ENCODE data around the gene TRIM24.

The TRIM24 gene

DNA sequence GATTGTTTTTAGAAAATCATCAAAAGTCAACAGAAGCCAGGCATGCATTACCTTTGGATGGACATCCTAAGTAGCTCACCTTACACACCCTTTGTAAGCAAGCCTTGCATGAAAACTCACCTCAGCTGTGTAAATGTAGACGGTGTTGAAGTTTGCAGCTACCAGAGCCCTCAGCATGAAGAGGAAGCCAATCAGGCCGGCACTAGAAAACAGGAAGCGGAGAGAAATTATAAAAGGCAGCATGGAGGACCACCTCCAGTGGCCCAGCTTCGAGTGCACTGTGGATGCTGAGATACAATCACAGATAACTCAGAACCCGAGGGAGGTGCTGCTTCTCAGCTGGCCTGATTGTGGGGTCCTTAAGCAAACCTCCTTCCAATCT is 165.8 kb downstream of the TRIM24 start:
- Mint-ChIP-seq H3K4me3 (peak overlapping the region; percentile 55), H3K27me3 (no peaks in the 10 kb centered on the region), H3K27ac (peak overlapping the region; percentile 65), H3K4me1 (peaks cover 44% of the 10 kb centered on the region), H3K36me3 (no peaks in the 10 kb centered on the region), H3K9me3 (no peaks in the 10 kb centered on the region)

DNA sequence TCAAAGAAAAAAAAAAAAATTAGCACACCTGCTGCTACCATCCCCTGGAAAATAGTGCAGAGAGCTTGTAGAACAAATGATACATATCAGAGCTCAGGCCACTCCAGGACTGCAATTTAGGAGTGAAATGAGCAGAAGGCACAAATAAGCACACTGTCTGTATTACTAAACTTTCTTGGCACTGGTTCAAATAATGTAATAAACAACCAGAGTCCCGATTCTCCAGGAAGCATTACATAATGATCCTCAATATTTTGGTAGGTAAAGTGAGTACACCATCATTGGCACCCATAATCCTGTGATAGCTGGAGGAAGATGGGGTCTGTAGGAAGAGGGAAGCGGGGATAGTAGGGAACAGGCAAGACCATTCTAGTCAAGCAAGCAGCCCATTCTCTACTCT is 166.8 kb downstream of the TRIM24 start:
- H3K9me3 Mint-ChIP-seq, result no peaks in the 10 kb centered on the region
- peaks cover 44% of the 10 kb centered on the region for H3K4me1 Mint-ChIP-seq
- no peaks in the 10 kb centered on the region for H3K27me3 Mint-ChIP-seq
- no peak overlapping the region for H3K4me3 Mint-ChIP-seq
- H3K27ac Mint-ChIP-seq, result peak overlapping the region; percentile 8
- H3K36me3 Mint-ChIP-seq, result no peaks in the 10 kb centered on the region

DNA sequence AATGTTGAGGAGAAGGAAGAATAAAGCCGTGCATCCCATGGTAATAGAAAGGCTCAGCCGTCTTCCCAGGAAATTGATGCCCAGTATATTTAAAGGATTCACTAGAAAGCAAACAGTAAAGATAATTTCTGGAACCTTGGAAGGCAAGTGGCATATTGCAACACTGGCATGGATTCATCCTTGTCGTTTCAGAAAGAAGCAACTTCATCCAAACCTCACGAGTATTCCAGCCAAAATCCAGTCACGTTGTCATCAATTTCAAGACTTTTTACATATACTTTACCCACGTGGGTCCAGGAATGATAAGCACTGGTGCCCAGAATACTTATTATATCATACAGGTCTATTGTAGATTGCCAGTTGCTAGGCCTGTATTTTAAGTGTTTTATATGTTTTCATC is 167.3 kb downstream of the TRIM24 start:
- Mint-ChIP-seq H3K27ac (no peak overlapping the region), H3K4me3 (no peak overlapping the region), H3K9me3 (no peaks in the 10 kb centered on the region), H3K36me3 (no peaks in the 10 kb centered on the region), H3K27me3 (no peaks in the 10 kb centered on the region), H3K4me1 (peaks cover 44% of the 10 kb centered on the region)

DNA sequence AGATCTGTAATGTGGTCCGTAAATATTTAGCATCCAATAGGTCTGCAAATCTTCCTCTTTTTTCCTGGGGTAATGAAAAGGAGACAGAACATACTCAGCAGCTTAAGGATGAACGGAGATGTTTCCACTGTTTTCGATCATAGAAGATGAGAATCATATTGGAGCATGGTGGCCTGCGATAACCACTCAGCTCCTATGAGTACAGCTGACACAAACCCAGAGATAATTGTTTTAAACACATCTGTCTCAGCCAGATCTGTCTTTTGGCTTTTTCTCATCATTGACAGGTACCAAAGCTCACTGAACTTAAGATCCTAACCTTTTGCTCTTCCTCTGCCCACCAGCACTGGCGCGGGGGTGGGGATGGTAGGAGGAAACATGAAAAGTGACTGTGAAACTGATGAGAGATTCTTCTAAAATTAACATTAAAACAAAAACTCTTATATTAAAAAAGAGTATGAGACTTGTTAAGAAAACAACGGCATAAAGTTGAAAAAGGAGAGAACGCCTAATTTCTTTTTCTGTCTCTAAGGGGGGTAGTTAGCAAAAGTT is 170.1 kb downstream of the TRIM24 start:
- Mint-ChIP-seq H3K27me3 (no peaks in the 10 kb centered on the region), H3K36me3 (no peaks in the 10 kb centered on the region), H3K4me3 (no peak overlapping the region), H3K9me3 (no peaks in the 10 kb centered on the region), H3K27ac (no peak overlapping the region), H3K4me1 (peaks cover 35% of the 10 kb centered on the region)

DNA sequence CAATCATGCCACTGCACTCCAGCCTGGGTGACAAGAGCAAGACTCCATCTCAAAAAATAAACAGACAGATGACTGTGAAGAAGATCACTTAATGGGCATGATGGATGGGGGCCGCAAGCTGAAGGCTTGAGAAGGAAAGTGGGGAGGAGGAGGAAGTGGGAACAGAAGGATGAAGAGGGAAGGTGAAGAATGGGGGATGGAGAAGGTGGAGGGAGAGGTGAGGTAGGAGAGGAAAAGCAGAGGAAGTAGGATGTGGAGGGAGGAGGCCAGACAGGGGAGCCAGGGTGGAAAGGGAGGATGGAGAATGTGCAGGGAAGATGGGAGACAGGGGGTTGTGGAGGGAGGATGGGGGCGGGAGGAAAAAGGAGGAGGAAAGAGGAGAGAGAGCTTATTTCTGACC is 172.3 kb downstream of the TRIM24 start:
- Mint-ChIP-seq H3K27me3 (no peaks in the 10 kb centered on the region), H3K4me3 (no peak overlapping the region), H3K27ac (no peak overlapping the region), H3K9me3 (no peaks in the 10 kb centered on the region), H3K36me3 (no peaks in the 10 kb centered on the region), H3K4me1 (peaks cover 15% of the 10 kb centered on the region)

DNA sequence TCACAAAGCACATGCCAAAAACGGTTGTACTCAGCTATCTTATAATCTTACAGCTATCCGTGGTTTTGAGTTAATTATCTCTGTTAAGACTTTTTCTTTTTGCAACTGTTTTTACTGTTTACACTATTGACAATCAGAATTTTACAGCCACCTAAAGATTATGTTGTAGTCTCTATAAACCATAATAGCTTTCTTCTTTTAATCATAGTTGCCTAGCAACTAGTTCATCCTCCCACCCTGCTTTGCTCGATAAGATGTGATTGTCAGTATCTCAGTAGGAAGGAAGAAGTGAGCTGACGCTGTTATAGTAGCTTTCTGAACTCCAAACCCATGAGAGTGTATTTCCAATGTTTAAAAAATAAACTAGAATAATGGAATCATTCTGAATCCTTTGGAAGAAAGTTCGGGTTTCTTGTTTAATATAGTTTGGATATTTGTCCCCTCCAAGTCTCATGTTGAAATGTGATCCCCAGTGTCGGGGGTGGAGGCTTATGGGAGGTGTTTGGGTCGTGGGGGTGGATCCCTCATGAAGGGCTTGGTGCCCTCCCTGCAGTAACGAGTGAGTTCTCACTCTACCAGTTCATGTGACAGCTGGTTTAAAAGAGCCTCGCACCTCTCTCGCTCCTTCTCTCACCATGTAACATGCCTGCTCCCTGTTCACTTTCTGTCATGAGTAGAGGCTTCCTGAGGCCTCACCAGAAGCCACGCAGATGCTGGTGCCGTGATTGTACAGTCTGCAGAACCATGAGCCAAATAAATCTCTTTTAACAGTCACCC is 173.0 kb downstream of the TRIM24 start:
- Mint-ChIP-seq H3K36me3 (no peaks in the 10 kb centered on the region), H3K9me3 (no peaks in the 10 kb centered on the region), H3K4me1 (peaks cover 15% of the 10 kb centered on the region), H3K4me3 (no peak overlapping the region), H3K27ac (no peak overlapping the region), H3K27me3 (no peaks in the 10 kb centered on the region)

Measured in activated naive CD4-positive, alpha-beta T cell treated with anti-CD3 and anti-CD28 coated beads, Interleukin-2, amount 50 U/mL, for 24 hours (primary cell).